NCI-H146 treated with DMSO at 0.1 percent for 48 hours (cell line): ENCODE measurements around the gene MPST.
"Not testable (repeated sequence)": the region's sequence is repeated elsewhere in the genome, so short reads cannot be mapped to it uniquely, and the experiment has no call there.

ENCODE experiments used
- DNase-seq: peaks from one replicate; lab custom pipeline; 2025; ENCODE audit not compliant: unreplicated experiment; lab: John Stamatoyannopoulos, UW

MPST gene

DNA sequence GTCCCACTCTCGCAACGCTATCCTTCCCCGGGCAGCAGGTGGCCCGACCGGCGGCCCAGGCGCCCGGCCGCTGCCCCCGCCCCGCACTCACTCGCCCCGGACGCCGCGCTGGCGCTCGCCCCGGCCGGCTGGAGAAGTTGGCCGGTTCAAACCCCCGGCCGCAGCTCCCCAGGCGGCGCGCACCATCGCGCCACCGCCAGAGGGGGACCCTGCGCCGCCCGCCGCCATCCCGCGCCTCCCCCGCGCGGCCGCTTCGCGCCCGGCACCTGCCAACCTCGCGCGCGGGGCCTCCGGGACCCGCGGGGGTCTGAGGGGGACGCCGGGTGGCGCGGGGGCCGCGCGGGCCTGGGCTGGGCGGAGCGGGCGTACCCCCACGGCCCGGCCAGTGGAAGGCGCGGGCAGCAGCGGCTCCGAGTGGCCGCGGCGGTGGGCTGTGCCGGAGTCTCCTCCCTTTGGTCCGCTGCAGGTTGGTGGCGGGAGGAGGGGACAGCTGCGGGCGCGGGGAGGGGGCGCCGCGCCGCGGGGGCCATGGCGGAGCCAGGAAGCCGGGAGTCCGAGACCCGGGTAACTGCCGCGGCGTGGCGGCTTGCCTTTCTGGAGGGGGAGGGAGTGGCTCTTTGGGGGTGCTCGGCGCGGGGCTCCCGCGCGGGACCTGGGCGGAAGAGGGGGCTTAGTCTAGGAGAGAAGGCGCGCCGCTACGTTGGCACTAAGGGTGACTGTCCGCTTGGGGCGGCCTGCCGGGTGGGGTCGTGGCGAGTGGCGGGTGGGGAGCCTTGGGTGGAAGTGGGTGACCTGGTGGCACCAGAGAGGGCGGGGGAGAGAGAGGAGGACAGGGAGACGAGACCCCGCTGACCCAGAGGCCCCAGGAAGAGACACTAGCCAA is at the start of gene MPST, which contains the start of gene TST:
Gene MPST, plus strand, starts transcription at position 434 of the 883 bp plus-strand sequence. Its CDS starts 95 bp downstream, at position 529.
Gene TST, minus strand, starts transcription at position 139 of the 883 bp plus-strand sequence. CDS start 715 bp downstream, outside the sequence.
- peak; percentile 21 for DNase-seq

DNA sequence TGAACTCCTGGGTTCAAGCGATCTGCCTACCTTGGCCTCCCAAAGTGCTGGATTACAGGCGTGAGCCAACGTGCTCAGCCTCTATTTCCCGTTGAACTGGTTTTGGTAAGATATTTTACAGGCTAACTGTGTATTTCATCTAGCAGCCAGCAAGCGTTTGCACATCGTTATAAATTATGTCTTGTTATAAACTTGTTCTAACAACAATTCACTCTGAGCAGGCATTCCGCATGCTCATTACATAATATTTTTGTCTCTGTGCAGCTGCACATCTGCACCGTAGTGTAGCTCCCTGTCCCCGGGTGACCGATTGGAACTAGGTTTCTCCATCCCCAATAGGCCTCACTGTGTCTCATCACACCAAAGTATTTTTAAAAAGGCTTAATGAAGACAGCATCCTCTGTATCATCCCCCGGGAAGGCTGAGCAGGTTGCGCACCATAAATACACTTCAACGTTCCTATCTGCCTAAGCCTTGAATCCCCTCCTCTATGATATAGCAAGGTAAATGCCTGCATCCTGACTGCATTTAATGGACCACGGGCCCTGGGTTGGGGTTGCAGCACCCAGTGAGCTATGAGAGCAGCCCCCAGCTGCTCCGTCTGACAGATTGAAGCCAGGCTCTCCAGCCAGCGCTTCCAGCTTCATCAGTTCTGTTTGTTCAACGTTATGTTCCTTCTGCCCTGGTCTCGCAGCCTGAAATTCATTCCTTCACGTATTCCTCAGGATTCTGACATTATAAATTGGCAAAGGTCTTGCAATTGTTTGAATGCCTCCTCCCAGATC is 48.0 kb upstream of the MPST start:
- no peak for DNase-seq

DNA sequence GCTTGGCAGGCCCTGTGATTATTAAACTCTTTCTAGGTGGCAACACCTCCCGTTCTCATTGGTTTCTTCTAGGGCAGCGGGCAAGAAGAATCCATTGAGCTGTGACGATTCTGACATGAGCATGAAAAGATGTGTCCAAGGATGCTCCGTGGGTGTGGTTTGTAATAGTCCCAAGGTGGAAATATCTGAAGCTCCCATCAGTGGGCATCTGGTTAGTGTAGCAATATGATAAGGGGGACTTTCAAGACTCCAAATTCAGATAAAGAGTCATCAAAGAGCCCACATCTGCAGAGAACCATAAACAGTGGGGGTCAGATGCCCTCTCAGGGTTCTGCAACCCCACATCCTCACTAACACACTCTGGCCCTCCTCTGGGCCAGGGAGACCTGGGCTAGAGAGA is 42.9 kb upstream of the MPST start:
- DNase-seq, result no peak

DNA sequence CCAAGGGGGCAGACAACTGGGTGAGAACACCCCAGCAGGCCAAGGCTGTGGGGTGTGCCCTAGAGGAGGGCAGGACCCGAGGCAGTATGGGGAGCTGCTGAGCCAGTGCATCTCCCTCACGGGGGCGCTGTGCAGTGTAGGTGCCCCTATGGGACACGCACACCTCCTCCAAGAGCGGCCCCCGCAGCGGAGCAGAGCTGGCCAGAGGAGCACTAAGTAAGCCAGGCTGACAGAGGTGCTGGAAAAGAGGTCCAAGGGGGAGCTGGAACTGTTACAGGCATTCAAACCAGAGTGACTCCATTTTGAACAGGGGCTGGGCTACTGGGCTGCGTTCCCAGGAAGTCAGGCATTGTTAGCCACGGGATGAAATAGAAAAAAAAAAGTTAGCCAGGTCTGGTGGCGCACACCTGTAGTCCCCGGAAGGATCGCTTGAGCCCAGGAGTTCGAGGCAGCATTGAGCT is 42.1 kb upstream of the MPST start:
- DNase-seq, result no peak

DNA sequence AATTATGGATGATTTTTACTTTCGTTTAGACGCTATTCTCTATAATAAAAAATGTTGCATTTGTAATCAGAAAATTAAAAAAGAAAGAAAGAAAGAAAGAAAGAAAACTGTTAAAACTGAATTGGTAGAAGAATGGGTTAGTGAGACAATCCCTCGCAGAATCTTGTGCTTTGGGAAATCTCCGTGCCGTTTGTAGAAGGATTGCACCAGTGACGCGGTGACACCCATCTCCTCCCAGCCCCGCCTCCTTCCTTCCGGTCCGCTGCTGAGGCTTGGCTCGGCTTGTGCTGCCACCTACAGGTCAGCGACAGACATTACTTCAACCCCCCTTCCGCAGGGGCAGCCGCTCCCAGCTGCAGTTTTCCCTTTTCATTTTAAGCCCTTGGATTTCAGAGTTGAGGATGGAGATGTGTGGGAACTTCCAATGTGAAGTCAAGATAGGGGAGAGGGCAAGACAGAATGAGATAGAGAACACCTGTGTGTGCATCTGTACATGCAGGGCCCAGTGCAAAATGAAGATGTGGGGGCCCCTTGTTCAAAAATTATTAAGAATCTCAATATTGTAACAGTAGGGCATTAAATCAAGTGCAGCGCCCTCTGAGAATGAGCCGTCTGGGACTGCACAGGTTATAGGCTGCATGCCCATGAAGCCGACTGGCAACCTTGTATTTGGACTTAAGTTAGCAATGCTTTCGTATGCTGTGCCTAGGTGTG is 41.4 kb upstream of the MPST start:
- peak; percentile 51 for DNase-seq

DNA sequence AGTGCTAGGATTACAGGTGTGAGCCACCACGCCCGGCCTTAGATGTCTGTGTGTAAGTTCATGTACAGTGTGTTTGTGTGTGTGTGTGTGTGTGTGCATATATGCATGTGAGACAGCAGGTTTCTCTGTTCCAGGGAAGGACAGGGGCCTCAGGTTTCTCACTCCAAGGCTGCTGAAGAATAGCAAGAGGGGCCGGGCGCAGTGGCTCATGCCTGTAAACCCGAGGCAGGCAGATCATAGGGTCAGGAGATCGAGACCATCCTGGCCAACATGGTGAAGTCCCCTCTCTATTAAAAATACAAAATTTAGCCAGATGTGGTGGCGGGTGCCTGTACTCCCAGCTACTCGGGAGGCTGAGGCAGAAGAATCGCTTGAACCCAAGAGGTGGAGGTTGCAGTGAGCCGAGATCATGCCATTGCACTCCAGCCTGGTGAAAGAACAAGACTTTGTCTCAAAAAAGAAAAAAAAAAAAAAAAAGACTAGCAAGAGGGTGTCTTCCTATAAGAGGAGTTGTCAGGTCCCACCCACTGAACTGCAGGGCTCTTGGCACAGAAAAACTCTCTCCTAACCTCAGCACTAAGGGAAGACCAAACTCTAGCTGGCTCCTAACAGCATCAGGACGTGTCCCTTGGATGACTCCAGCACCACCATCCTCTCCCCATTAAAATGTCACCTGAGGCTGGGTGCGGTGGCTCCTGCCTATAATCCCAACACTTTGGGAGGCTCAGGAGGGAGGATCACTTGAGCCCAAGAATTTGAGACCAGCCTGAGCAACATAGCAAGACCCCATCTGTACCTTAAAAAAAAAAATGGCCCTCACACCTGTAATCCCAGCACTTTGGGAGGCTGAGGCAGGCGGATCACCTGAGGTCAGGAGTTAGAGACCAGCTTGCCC is 40.3 kb upstream of the MPST start:
- no peak for DNase-seq

DNA sequence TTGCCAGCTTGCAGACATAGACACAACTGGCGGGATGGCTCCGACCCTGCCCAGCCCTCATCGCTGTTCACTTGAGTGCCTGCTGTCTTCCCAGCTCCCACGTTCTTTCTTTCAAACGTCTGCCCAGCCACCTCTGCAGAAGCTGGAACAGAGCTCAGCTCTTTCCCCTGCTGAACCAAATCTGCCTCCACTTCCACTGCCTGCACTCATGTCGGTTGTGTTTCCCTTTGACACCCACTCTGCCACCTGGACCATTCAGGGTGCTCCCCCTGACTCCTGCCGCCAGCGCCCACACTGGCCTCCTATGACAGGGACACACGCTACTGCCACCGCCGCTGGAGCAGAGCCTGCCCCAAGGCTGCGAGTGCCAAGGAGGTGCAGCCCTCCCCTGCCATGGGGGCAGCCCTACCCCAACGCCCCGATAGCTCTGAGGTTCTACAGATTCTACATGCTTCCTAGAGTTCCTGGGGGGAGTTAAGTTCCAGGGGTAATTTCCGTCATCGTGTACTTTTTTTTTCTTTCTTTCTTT is 38.2 kb upstream of the MPST start:
- DNase-seq, result no peak

DNA sequence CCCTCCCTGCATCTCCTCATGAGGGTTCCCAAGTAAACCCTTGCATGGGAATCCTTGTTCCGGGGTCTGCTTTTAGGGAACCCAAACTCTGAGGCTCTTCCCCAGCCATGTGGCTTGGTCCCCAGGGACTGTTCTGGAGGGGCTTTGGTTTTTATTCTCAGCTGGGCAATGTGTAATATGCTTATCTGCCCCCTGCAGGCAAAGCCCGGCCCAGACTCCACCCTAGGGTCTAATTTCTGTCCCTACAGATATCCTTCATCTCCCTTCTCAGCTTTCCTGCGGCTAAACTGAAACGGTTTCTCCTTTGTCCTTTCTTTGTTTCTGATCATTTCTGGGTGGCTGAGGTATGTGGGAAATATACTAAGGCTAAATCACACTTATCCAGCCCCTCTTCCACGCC is 37.4 kb upstream of the MPST start:
- DNase-seq, result no peak

DNA sequence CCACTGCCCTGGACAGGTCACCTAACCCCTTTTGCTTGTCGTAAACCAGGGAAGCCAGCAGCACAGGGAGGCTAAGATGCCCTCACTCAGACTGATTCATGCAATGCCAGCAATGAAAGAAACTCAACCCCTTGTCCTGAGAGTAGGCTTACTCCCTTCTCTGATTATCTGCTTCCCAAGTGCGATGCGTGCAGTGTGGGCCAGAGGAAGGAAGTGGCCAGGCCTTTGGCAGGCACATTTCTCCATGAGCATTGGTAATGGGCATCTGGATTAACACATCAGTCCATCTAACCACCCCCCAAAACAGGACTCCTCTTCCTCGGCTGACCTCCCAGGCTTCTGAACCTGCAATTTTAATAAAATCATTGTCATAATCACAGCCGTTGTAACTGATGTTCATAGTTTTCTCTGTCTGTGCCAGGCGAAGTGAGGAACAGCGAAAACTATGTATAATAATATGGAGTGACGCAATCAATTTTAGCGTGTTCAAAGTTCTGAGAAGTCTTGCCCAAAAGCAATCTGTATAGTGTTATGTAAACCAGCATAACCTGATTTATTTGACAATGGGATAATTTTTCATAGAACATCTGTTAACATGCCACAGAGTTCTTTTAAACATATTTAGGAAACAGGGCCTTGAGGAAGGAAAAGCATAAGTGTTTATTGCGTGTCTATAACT is 34.2 kb upstream of the MPST start:
- DNase-seq, result no peak

DNA sequence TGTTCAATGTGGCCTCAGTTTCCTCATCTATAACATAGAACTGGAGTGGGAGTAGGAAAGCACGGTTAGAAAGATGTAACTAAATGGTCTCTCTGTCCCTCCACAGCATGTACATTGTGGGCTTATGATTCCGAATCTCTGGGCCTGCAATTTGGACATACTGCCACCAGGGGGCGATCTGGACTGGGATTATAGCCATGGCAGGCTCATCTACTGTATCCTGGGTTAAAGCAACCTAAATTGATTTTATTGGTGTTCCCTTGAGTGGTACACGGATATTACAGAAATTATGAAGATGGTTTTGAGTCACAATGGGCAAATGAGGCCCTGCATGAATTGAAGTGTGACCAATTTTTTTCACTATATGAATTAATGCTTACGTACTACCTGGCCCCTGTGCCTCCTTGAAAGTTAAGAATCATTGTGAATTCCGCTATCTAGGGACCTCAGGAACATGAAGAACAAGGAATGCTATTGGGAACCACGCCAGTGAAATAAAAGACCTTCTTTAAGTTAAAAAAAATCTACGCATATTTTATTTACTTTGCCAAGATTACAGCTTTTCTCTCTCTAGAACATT is 33.2 kb upstream of the MPST start:
- no peak for DNase-seq

DNA sequence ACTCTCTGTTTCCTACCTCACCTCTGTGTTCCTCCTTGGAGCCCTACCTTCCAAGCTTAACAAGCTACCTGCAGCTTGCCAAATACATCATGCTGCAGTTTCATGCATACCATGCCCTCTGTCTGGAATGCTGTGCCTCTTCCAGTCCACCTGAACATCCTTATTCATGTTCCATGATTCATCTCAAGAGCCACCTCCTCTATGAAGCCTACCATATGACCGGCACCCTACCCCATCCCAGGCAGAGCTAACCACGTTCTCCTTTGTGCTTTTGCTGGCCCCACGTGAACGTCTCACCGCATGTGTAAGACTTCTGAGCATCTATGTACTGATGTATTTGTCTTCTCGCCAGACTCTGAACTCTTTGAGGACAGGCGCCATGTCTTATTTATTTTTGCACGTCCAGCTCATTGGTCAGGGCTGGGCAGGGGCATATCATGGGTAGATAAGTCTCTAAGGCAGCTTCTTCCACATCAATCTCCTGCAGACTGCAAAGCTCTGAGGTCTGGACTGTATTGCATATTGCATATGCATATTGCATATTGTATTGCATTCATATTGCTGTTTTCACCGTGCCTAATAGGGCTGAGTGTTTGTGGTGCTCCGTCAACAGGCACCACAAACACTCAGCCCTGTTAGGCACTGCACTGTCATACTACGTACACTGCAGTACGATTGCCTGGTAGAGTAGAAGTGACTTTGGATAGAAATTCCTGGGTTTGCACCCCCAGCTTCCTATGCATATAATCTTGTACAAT is 31.3 kb upstream of the MPST start:
- DNase-seq, result no peak

DNA sequence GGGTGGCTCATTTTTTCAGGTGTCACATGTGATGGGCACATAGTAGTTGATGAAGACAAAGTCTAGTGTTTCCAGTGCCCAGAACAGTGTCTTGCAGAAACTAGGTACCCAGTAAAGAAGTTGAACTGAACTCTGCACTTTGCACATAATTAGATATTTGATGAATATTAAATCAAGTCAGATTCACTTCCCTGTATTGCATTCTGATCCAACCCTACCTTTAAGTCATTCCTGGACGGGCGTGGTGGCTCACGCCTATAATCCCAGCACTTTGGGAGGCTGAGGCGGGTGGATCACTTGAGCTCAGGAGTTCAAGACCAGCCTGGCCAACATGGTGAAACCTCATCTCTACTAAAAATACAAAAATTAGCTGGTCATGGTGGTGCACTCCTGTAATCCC is 30.5 kb upstream of the MPST start:
- DNase-seq, result not testable (repeated sequence)

DNA sequence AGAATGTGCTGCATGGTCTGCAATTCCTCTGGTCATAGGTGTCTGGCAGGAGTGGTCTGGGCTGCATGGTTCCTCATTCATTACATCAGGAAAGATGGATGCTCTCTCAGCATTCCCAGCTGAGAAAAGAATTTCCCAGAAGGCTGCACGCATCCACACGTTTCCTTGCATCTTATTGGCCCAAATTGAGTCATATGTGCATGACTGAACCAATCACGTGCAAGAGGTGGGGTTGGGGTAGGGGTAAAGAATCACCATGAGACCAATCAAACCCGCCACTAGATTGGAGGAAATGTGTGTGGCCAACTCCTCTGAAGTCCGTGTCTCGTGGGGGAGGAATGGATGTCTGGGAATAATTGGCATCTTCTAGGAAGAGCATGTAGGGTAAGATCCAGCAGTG is 29.1 kb upstream of the MPST start:
- no peak for DNase-seq

DNA sequence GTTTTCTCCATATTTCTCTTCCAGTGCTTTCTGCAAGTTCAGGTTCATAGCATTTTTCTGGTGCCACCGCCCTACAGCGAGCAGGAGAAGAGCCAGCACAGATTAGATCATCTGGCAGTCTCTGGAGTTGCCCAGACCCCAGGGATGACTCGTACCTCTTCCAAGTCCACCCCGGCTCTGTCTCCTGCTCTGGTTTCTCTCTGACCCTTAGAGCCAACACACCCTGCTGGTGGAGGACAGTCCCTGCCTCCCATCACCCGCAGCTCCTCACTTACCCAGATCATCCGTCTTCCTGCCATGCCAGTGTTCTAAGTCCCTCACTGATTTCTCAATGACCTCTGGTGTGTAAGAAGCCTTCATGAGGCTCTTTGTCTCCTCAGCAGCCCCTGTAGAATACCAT is 28.3 kb upstream of the MPST start:
- no peak for DNase-seq

DNA sequence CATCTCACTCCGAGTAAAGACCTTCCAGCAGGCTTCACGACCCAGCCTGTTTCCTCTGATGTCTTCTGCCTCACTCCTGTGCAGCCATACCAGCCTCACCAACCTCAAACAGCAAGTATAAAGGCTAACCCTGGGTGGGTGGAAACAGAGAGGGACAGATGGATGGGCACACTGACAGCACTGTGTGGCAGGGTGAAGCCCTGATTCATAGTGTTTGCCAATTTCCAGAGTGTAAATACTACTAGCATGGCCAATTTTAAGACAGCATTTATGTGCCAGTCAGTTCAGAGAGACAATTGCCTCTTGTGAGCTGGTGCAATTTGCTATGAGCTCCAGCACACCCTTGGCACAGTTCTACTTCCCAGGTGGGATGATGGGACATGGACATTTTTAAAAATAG is 21.8 kb upstream of the MPST start:
- no peak for DNase-seq

DNA sequence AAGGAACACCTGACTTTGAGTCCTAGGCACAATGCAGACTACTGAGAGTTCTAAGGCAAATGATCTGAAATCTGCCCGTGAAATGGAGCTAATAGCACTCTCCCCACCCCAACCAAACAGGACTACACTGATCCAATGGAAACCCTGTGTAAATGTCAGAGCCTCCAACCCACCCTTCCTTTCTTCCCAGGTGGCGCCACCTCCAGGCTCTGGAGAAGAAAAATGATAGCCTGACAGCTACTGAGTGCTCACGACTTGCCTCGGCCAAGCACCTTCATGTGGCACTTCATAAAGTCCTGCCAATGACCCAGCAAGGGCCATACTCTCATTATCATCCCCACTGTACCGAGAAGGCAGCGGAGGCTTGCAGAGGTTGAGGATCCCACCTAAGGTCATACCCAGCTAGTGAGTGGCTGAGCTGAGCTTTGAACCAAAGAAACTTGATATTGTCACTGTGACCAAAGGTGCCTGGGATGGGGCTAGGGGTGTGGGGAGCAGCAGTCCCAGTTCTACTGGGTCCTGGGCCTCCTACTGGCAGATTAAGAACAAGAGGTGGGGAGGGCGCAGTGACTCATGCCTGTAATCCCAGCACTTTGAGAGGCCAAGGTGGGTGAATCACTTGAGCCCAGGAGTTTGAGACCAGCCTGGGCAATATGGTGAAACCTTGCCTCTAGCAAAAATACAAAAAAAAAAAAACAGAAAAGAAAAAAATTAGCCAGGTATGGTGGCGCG is 20.8 kb upstream of the MPST start:
- no peak for DNase-seq

DNA sequence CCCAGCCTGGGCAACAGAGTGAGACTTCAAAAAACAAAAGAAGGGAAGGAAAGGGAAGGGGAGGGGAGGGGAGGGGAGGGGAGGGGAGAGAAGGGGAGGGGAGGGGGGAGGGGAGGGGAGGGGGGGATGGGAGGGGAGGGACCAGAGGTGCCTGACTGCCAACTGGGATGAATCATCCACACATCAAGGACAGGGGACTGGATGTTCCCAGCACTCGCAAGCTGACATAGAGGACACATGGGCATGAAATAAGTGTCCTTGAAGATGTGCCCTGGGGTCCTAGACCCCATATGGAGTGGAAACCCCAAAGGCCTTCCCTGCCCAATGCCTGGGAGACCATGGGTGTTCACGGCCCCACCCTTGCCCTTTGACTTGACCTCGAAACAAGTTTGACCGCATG is 20.1 kb upstream of the MPST start:
- DNase-seq, result no peak
